Breast epithelium (tissue), 4 donors: ENCODE data around the gene MICAL3. TPM values are rescaled to one million over a fixed set of nuclear protein-coding genes. Genes with fewer than 3 reads are reported as not detected.

ENCODE experiments used
- DNase-seq, 2 donors: peaks; one replicate each; pipeline ENCODE4 v3.0.0-alpha.2; 2019; ENCODE audit warnings: low spot score in 2 of 2
- H3K27ac ChIP-seq, 2 donors: fragments of 200-600 bp; sonication (generic) in 1 of 2; one replicate each; pipeline ENCODE4 v1.5.1; 2016 to 2019; ENCODE audit warnings: mild to moderate bottlenecking in 1 of 2
- H3K27me3 ChIP-seq, 2 donors: fragments of 200-600 bp; sonication (generic) in 1 of 2; one replicate each; pipeline versions ENCODE4 v1.5.1 to v1.6.0; 2017 to 2019; ENCODE audit warnings: control low read depth in 1 of 2, mild to moderate bottlenecking in 1 of 2
- H3K36me3 ChIP-seq: fragments of 200-600 bp; one replicate; pipeline ENCODE4 v1.5.1; 2019
- H3K4me1 ChIP-seq, 2 donors: fragments of 200-600 bp; sonication (generic); one replicate each; pipeline ENCODE4 v1.5.1; 2016 to 2019; ENCODE audit warnings: control low read depth in 1 of 2
- H3K4me3 ChIP-seq, 3 donors: fragments of 200-600 bp; sonication (generic); 1 replicate in 2 of 3; 2 replicates in 1 of 3; pipeline ENCODE4 v1.5.1; 2016 to 2019; ENCODE audit warnings: mild to moderate bottlenecking in 3 of 3, moderate library complexity in 2 of 3
- H3K9me3 ChIP-seq, 2 donors: fragments of 200-600 bp; sonication (generic) in 1 of 2; one replicate each; pipeline ENCODE4 v1.5.1; 2016 to 2019; ENCODE audit warnings: control low read depth in 1 of 2
- CTCF ChIP-seq, 3 donors: fragments of 450-650 bp; IDR thresholded peaks; one replicate each; pipeline ENCODE4 v1.5.1; 2016 to 2017; ENCODE audit warnings: antibody characterized with exemption in 3 of 3, mild to moderate bottlenecking in 3 of 3, moderate library complexity in 3 of 3
- POLR2A ChIP-seq: fragments of 450-650 bp; IDR thresholded peaks from one replicate; pipeline ENCODE4 v1.6.1; 2016; ENCODE audit warnings: antibody characterized with exemption, mild to moderate bottlenecking, moderate library complexity
- POLR2AphosphoS5 ChIP-seq, 3 donors: sonication (generic); formaldehyde crosslinking; IDR thresholded peaks; one replicate each; pipeline ENCODE4 v1.6.1; 2017; ENCODE audit warnings: antibody characterized with exemption in 3 of 3
- intact Hi-C: fragments of 100-400 bp; cut with DNase I; formaldehyde crosslinking; loops from one replicate; pipeline ENCODE4 v1.15.1; 2023; ENCODE audit warnings: low total_unique reads
- total RNA-seq, 3 donors: library from RNA; depleted of rRNA; stranded (reverse); fragments of >200 nt; gene quantifications; one replicate each; pipeline ENCODE4 v1.1.0, GENCODE V29; 2016

Gene MICAL3
- total RNA-seq, 3 donors from 2014 or later: 19.5 to 42.3 (median 34.8) TPM

GRCh38 chr22:17914474-17914873, 109.9 kb downstream of the MICAL3 start:
- intact Hi-C loops: no loop called here
- Histone ChIP-seq H3K9me3 (no peaks in the 10 kb centered on the region), H3K27me3 (no peaks in the 10 kb centered on the region), H3K4me3 (no peak overlapping the region), H3K36me3 (no peaks in the 10 kb centered on the region), H3K27ac (no peak overlapping the region), H3K4me1 (peaks cover 10 to 20% of the 10 kb centered on the region in 2 donors)
- no peak for DNase-seq
- TF ChIP-seq POLR2A (no peak), CTCF (IDR thresholded peaks at IDR 0.05) (no peak), POLR2AphosphoS5 (IDR thresholded peaks at IDR 0.05) (no peak)

- no peak overlapping the region for H3K4me3 ChIP-seq
- no peaks in the 10 kb centered on the region for H3K36me3 ChIP-seq
- intact Hi-C loops: no loop called here
- no peak overlapping the region for H3K27ac ChIP-seq
- no peaks in the 10 kb centered on the region for H3K27me3 ChIP-seq
- H3K9me3 ChIP-seq: no peaks in the 10 kb centered on the region
- H3K4me1 ChIP-seq: peaks cover 10 to 20% of the 10 kb centered on the region in 2 donors
- TF ChIP-seq CTCF (IDR thresholded peaks at IDR 0.05) (no peak), POLR2A (no peak), POLR2AphosphoS5 (IDR thresholded peaks at IDR 0.05) (no peak)
- DNase-seq: no peak
Observed at GRCh38 chr22:17913801-17914347, 110.5 kb downstream of the MICAL3 start.

- TF ChIP-seq POLR2A (no peak), CTCF (IDR thresholded peaks at IDR 0.05) (no peak), POLR2AphosphoS5 (IDR thresholded peaks at IDR 0.05) (no peak)
- no peak overlapping the region for H3K4me3 ChIP-seq
- peaks cover 10 to 15% of the 10 kb centered on the region in 2 donors for H3K4me1 ChIP-seq
- no peaks in the 10 kb centered on the region for H3K36me3 ChIP-seq
- no peak for DNase-seq
- no peaks in the 10 kb centered on the region for H3K27me3 ChIP-seq
- intact Hi-C loops: no loop called here
- H3K27ac ChIP-seq: peak overlapping the region in 1 of 2 donors; percentile 6
- H3K9me3 ChIP-seq: no peaks in the 10 kb centered on the region
Observed at GRCh38 chr22:17912945-17913721, 111.2 kb downstream of the MICAL3 start.

- H3K27me3 ChIP-seq: no peaks in the 10 kb centered on the region
- H3K4me3 ChIP-seq: no peak overlapping the region
- no peaks in the 10 kb centered on the region for H3K9me3 ChIP-seq
- TF ChIP-seq POLR2A: no peak
- TF ChIP-seq CTCF (IDR thresholded peaks at IDR 0.05): no peak
- H3K4me1 ChIP-seq: peaks cover 10 to 15% of the 10 kb centered on the region in 2 donors
- H3K27ac ChIP-seq: no peak overlapping the region
- no peaks in the 10 kb centered on the region for H3K36me3 ChIP-seq
- intact Hi-C loops: no loop called here
- DNase-seq: no peak
Observed at GRCh38 chr22:17911887-17912286, 112.5 kb downstream of the MICAL3 start.

- TF ChIP-seq CTCF (IDR thresholded peaks at IDR 0.05) (no peak), POLR2AphosphoS5 (IDR thresholded peaks at IDR 0.05) (no peak), POLR2A (no peak)
- H3K27ac ChIP-seq: peak overlapping the region; percentile 55 to 60
- no peaks in the 10 kb centered on the region for H3K9me3 ChIP-seq
- H3K27me3 ChIP-seq: no peaks in the 10 kb centered on the region
- no peak for DNase-seq
- H3K4me1 ChIP-seq: peaks cover 10 to 15% of the 10 kb centered on the region in 2 donors
- no peak overlapping the region for H3K4me3 ChIP-seq
- intact Hi-C loops: no loop called here
- H3K36me3 ChIP-seq: no peaks in the 10 kb centered on the region
Observed at GRCh38 chr22:17911312-17911705, 113.1 kb downstream of the MICAL3 start.
